HUES6 (cell line): ENCODE results near the gene MAGEA9B.
"Not testable (repeated sequence)": the region's sequence is repeated elsewhere in the genome, so short reads cannot be mapped to it uniquely, and the experiment has no call there.

ENCODE experiments used
- H3K27ac ChIP-seq: 2 replicates; pipeline ENCODE4 v1.7.0; 2013; ENCODE audit warnings: low read depth, mild to moderate bottlenecking, low read length, inconsistent platforms
- H3K27me3 ChIP-seq: 2 replicates; pipeline ENCODE4 v1.6.1; 2013; ENCODE audit warnings: low read length; ENCODE audit not compliant: control insufficient read depth, insufficient read depth
- H3K36me3 ChIP-seq: 2 replicates; pipeline ENCODE4 v1.6.1; 2013; ENCODE audit warnings: low read length; ENCODE audit not compliant: control insufficient read depth, insufficient read depth
- H3K4me1 ChIP-seq: 2 replicates; pipeline ENCODE4 v1.6.1; 2013; ENCODE audit warnings: low read length; ENCODE audit not compliant: control insufficient read depth, insufficient read depth
- H3K4me3 ChIP-seq: 2 replicates; pipeline ENCODE4 v1.5.1; 2013; ENCODE audit warnings: low read depth, low read length
- H3K9ac ChIP-seq: one replicate; pipeline ENCODE4 v1.6.1; 2013; ENCODE audit warnings: mild to moderate bottlenecking, low read length
- H3K9me3 ChIP-seq: 2 replicates; pipeline ENCODE4 v1.6.1; 2013; ENCODE audit warnings: low read depth, low read length; ENCODE audit not compliant: control insufficient read depth, insufficient read depth

MAGEA9B gene

GRCh38 chrX:149571770-149572169 lies 15.5 kb downstream of the MAGEA9B start:
- H3K27me3 ChIP-seq: no peaks in the 10 kb centered on the region
- no peak overlapping the region for H3K9ac ChIP-seq
- no peak overlapping the region for H3K4me3 ChIP-seq
- H3K4me1 ChIP-seq: peaks cover 8% of the 10 kb centered on the region; the same call in 1 of the 2 replicates
- no peaks in the 10 kb centered on the region for H3K9me3 ChIP-seq
- H3K36me3 ChIP-seq: no peaks in the 10 kb centered on the region
- no peak overlapping the region for H3K27ac ChIP-seq

GRCh38 chrX:149570668-149571067 lies 16.6 kb downstream of the MAGEA9B start:
- H3K27me3 ChIP-seq: no peaks in the 10 kb centered on the region
- no peak overlapping the region for H3K4me3 ChIP-seq
- H3K9me3 ChIP-seq: no peaks in the 10 kb centered on the region
- peaks cover 8% of the 10 kb centered on the region; the same call in 1 of the 2 replicates for H3K4me1 ChIP-seq
- H3K9ac ChIP-seq: no peak overlapping the region
- no peaks in the 10 kb centered on the region for H3K36me3 ChIP-seq
- H3K27ac ChIP-seq: no peak overlapping the region

GRCh38 chrX:149569770-149570169 lies 17.5 kb downstream of the MAGEA9B start:
- no peaks in the 10 kb centered on the region; the same call in 1 of the 2 replicates for H3K9me3 ChIP-seq
- no peak overlapping the region for H3K9ac ChIP-seq
- H3K27me3 ChIP-seq: no peaks in the 10 kb centered on the region
- no peak overlapping the region for H3K4me3 ChIP-seq
- H3K36me3 ChIP-seq: no peaks in the 10 kb centered on the region
- no peak overlapping the region for H3K27ac ChIP-seq
- H3K4me1 ChIP-seq: peaks cover 8% of the 10 kb centered on the region; the same call in 1 of the 2 replicates

- H3K9me3 ChIP-seq: no peaks in the 10 kb centered on the region; the same call in 1 of the 2 replicates
- H3K36me3 ChIP-seq: no peaks in the 10 kb centered on the region
- H3K9ac ChIP-seq: no peak overlapping the region
- H3K4me1 ChIP-seq: peaks cover 8% of the 10 kb centered on the region; the same call in 1 of the 2 replicates
- H3K27me3 ChIP-seq: no peaks in the 10 kb centered on the region
- no peak overlapping the region for H3K27ac ChIP-seq
- H3K4me3 ChIP-seq: no peak overlapping the region
Observed at GRCh38 chrX:149568701-149569296, 18.5 kb downstream of the MAGEA9B start.

GRCh38 chrX:149567621-149568417 lies 19.4 kb downstream of the MAGEA9B start:
- H3K36me3 ChIP-seq: no peaks in the 10 kb centered on the region
- peaks cover 8% of the 10 kb centered on the region; the same call in 1 of the 2 replicates for H3K4me1 ChIP-seq
- H3K27ac ChIP-seq: no peak overlapping the region
- H3K4me3 ChIP-seq: no peak overlapping the region
- H3K9ac ChIP-seq: no peak overlapping the region
- peaks cover 7% of the 10 kb centered on the region for H3K9me3 ChIP-seq
- no peaks in the 10 kb centered on the region for H3K27me3 ChIP-seq

GRCh38 chrX:149563359-149563758 lies 23.9 kb downstream of the MAGEA9B start:
- Histone ChIP-seq H3K27ac (no peak overlapping the region), H3K27me3 (no peaks in the 10 kb centered on the region), H3K36me3 (no peaks in the 10 kb centered on the region), H3K4me3 (no peak overlapping the region), H3K4me1 (no peaks in the 10 kb centered on the region), H3K9ac (no peak overlapping the region), H3K9me3 (peaks cover 8% of the 10 kb centered on the region)

GRCh38 chrX:149555251-149555650 lies 32.0 kb downstream of the MAGEA9B start:
- H3K36me3 ChIP-seq, H3K9me3 ChIP-seq, H3K9ac ChIP-seq: not testable (repeated sequence)

GRCh38 chrX:149551939-149552248 lies 35.4 kb downstream of the MAGEA9B start:
- not testable (repeated sequence) for H3K36me3 ChIP-seq, H3K9me3 ChIP-seq, H3K27ac ChIP-seq, H3K9ac ChIP-seq, H3K4me3 ChIP-seq, H3K4me1 ChIP-seq, H3K27me3 ChIP-seq

More at GRCh38 chrX:149555251-149555650, 32.0 kb downstream of the MAGEA9B start:
- not testable (repeated sequence) for H3K27ac ChIP-seq, H3K4me1 ChIP-seq, H3K4me3 ChIP-seq, H3K27me3 ChIP-seq

GRCh38 chrX:149551245-149551938 lies 35.9 kb downstream of the MAGEA9B start:
- not testable (repeated sequence) for H3K9ac ChIP-seq, H3K9me3 ChIP-seq, H3K27ac ChIP-seq, H3K4me1 ChIP-seq, H3K27me3 ChIP-seq, H3K36me3 ChIP-seq, H3K4me3 ChIP-seq

- not testable (repeated sequence) for H3K4me3 ChIP-seq, H3K27me3 ChIP-seq, H3K4me1 ChIP-seq, H3K9me3 ChIP-seq, H3K9ac ChIP-seq, H3K36me3 ChIP-seq, H3K27ac ChIP-seq
Observed at GRCh38 chrX:149550454-149550853, 36.8 kb downstream of the MAGEA9B start.

GRCh38 chrX:149549701-149550100 lies 37.6 kb downstream of the MAGEA9B start, which contains the start of gene HSFX3:
Gene HSFX3, minus strand, starts transcription at chrX:149549924. Its CDS starts 72 bp downstream, at chrX:149549852.
- not testable (repeated sequence) for H3K9ac ChIP-seq, H3K27me3 ChIP-seq, H3K4me1 ChIP-seq, H3K9me3 ChIP-seq, H3K36me3 ChIP-seq, H3K4me3 ChIP-seq, H3K27ac ChIP-seq
